DMS79 treated with DMSO at 0.1 percent for 48 hours (cell line): Measurements from ENCODE around the gene FOXF1.

ENCODE experiments used
- DNase-seq: peaks from one replicate; lab custom pipeline; 2025; lab: John Stamatoyannopoulos, UW

Gene FOXF1

GRCh38 chr16:86534779-86535615, 24.7 kb downstream of the FOXF1 start:
- DNase-seq: no peak

- DNase-seq: no peak
Observed at GRCh38 chr16:86536621-86537020, 26.3 kb downstream of the FOXF1 start.

GRCh38 chr16:86537486-86537885, 27.2 kb downstream of the FOXF1 start:
- DNase-seq: no peak

- no peak for DNase-seq
Observed at GRCh38 chr16:86538196-86538780, 28.0 kb downstream of the FOXF1 start.

- DNase-seq: no peak
Observed at GRCh38 chr16:86540894-86541293, 30.6 kb downstream of the FOXF1 start.

- no peak for DNase-seq
Observed at GRCh38 chr16:86541560-86541959, 31.2 kb downstream of the FOXF1 start.

- no peak for DNase-seq
Observed at GRCh38 chr16:86542756-86543750, 32.7 kb downstream of the FOXF1 start.

GRCh38 chr16:86545481-86545880, 35.2 kb downstream of the FOXF1 start:
- DNase-seq: no peak

- no peak for DNase-seq
Observed at GRCh38 chr16:86545954-86546637, 35.8 kb downstream of the FOXF1 start.

GRCh38 chr16:86546638-86547013, 36.3 kb downstream of the FOXF1 start:
- no peak for DNase-seq

GRCh38 chr16:86547286-86547685, 37.0 kb downstream of the FOXF1 start:
- DNase-seq: no peak

- no peak for DNase-seq
Observed at GRCh38 chr16:86549076-86549892, 39.0 kb downstream of the FOXF1 start.

- no peak for DNase-seq
Observed at GRCh38 chr16:86549893-86550190, 39.5 kb downstream of the FOXF1 start.

GRCh38 chr16:86550281-86550680, 40.0 kb downstream of the FOXF1 start:
- no peak for DNase-seq

- DNase-seq: no peak
Observed at GRCh38 chr16:86553356-86553755, 43.0 kb downstream of the FOXF1 start.

- DNase-seq: no peak
Observed at GRCh38 chr16:86554599-86554916, 44.2 kb downstream of the FOXF1 start.

- peak; percentile 49 for DNase-seq
Observed at GRCh38 chr16:86554917-86555703, 44.8 kb downstream of the FOXF1 start, which contains the start of gene MTHFSD. MTHFSD (minus strand) TSS chr16:86555235; CDS start chr16:86555184, 51 bp downstream.

GRCh38 chr16:86555704-86556075, 45.4 kb downstream of the FOXF1 start:
- DNase-seq: no peak

GRCh38 chr16:86556576-86556975, 46.2 kb downstream of the FOXF1 start:
- no peak for DNase-seq

- no peak for DNase-seq
Observed at GRCh38 chr16:86557587-86557986, 47.3 kb downstream of the FOXF1 start.
